ENCODE measurements around the gene ADAMTSL1. TPM values are rescaled to one million over a fixed set of nuclear protein-coding genes. Genes with fewer than 3 reads are reported as not detected.
A peak's percentile ranks its signal among the peaks of the same experiment; 100 is the strongest.

The ADAMTSL1 gene
- total and polyA plus RNA-seq, 2 of the 8 experiments (the other 6 are each of a cell fraction or from before 2014, with no cell fraction given) = 0.84 to 1.1 TPM

DNA sequence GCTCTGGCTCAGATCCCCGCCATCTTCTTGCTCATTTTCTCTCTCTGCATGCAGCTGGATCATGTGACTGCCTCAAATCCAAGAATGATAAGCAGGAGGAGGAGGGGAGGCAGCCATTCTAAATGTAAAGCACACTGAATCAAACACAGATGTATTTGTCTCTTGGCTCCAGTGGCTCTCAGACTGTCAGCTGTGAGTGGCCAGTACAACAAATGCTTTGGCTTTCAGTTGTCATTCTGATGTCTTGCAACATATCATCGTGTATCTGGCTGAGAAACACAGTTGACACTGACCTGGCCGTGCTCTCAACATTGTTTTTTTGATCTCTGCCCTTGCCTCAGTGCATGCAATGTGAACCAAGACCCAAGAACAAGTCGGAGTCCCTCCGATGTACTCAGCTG, 233.1 kb downstream of the ADAMTSL1 start:
- CTCF ChIA-PET (ENCODE audit: partially characterized antibody) = interaction anchor here (1.7 kb wide), 1 partner anchor 13 kb away, joined by 5 read pairs; no protein-coding TSS in a partner anchor
- no peak for TF ChIP-seq SUZ12 (IDR thresholded peaks at IDR 0.05; ENCODE audit: low read length)
- TF ChIP-seq SP4 (IDR thresholded peaks at IDR 0.05; ENCODE audit: low read length) = no peak
- TF ChIP-seq RBBP5 (IDR thresholded peaks at IDR 0.05; ENCODE audit: borderline replicate concordance, low read depth, low read length) = no peak
- TF ChIP-seq, protein P1, sequence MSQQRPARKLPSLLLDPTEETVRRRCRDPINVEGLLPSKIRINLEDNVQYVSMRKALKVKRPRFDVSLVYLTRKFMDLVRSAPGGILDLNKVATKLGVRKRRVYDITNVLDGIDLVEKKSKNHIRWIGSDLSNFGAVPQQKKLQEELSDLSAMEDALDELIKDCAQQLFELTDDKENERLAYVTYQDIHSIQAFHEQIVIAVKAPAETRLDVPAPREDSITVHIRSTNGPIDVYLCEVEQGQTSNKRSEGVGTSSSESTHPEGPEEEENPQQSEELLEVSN (IDR thresholded peaks at IDR 0.05) = no peak
- TF ChIP-seq CTBP2 (IDR thresholded peaks at IDR 0.05; ENCODE audit: borderline replicate concordance, insufficient read depth, insufficient read length, low read length) = no peak
- no peak for TF ChIP-seq TEAD4 (IDR thresholded peaks at IDR 0.05; ENCODE audit: low read depth, low read length)
- TF ChIP-seq SIX5 (IDR thresholded peaks at IDR 0.05; ENCODE audit: low read depth, low read length) = no peak
- TF ChIP-seq CEBPB (IDR thresholded peaks at IDR 0.05; ENCODE audit: low read depth, low read length) = no peak
- TF ChIP-seq JUND (IDR thresholded peaks at IDR 0.05; ENCODE audit: low read length) = no peak
- TF ChIP-seq KDM1A (IDR thresholded peaks at IDR 0.05; ENCODE audit: borderline replicate concordance, low read length) = no peak
- TF ChIP-seq NANOG (IDR thresholded peaks at IDR 0.05; ENCODE audit: insufficient read depth, low read depth, low read length, poor library complexity, severe bottlenecking) = no peak
- TF ChIP-seq NRF1 (IDR thresholded peaks at IDR 0.05; ENCODE audit: low read depth, low read length) = no peak
- TF ChIP-seq SP1 (IDR thresholded peaks at IDR 0.05; ENCODE audit: low read depth, low read length) = no peak
- no peak for TF ChIP-seq RNF2 (IDR thresholded peaks at IDR 0.05; ENCODE audit: borderline replicate concordance, low read depth, low read length, missing control alignments, poor library complexity, severe bottlenecking)

More for the DNA sequence above, 233.1 kb downstream of the ADAMTSL1 start:
- no peak overlapping the region for H3K9ac ChIP-seq (replicated peaks in 1 of 4; ENCODE audit: extremely low read depth in 1 of 4, low read depth in 3 of 4, low read length in 3 of 4)
- DNase-seq (ENCODE audit: low read depth in 1 of 2, low spot score in 2 of 2) = no peak
- H3K79me2 ChIP-seq (ENCODE audit: control insufficient read depth in 1 of 2, insufficient read depth in 2 of 2, low read length in 2 of 2) = no peaks in the 10 kb centered on the region
- no peak overlapping the region for H2BK5ac ChIP-seq (ENCODE audit: low read depth, low read length)
- no peak overlapping the region for H2BK15ac ChIP-seq (ENCODE audit: low read length)
- H3K4me2 ChIP-seq (ENCODE audit: insufficient read depth in 1 of 2, low read depth in 2 of 2, low read length in 2 of 2) = no peak overlapping the region
- no peak overlapping the region for H2AK5ac ChIP-seq (ENCODE audit: low read depth, low read length)
- no peak overlapping the region for H4K91ac ChIP-seq (replicated peaks; ENCODE audit: insufficient read length, low read length)
- no peak overlapping the region; the same call in 1 of the 2 replicates for H2AFZ ChIP-seq (ENCODE audit: low read length)
- no peak overlapping the region for H3K18ac ChIP-seq (ENCODE audit: extremely low read depth, low read length)
- no peak overlapping the region for H2BK120ac ChIP-seq (replicated peaks; ENCODE audit: low read depth, low read length)
- H3K79me1 ChIP-seq (ENCODE audit: low read depth, low read length) = no peaks in the 10 kb centered on the region
- no peak overlapping the region for H2BK12ac ChIP-seq (ENCODE audit: low read depth, low read length)
- no peak overlapping the region for H3K23ac ChIP-seq (ENCODE audit: insufficient read length)
- no peaks in the 10 kb centered on the region for H4K20me1 ChIP-seq (replicated peaks in 1 of 2; ENCODE audit: control insufficient read depth in 1 of 2, insufficient read depth in 2 of 2, low read length in 2 of 2)
- H3K14ac ChIP-seq (ENCODE audit: insufficient read length) = no peak overlapping the region
- no peaks in the 10 kb centered on the region for H3K27me3 ChIP-seq (replicated peaks in 1 of 4; ENCODE audit: control insufficient read depth in 3 of 4, extremely low read depth in 1 of 4, insufficient read depth in 3 of 4, low read length in 3 of 4)
- WGBS, 2 experiments (ENCODE audit: extremely low coverage in 1 of 2, insufficient coverage in 1 of 2, insufficient read length in 1 of 2, insufficient replicate concordance in 2 of 2, low coverage in 1 of 2, low lambda C conversion rate in 2 of 2, missing lambda C conversion rate in 1 of 2) = 92% methylated on average over 5 of the region's 5 CpGs; no CpG with 5 or more reads in 1 of the 2 experiments
- peak overlapping the region; percentile 35; the same call in 1 of the 2 replicates for H4K8ac ChIP-seq (ENCODE audit: extremely low read depth, insufficient read depth, low read length)
- H3K23me2 ChIP-seq (ENCODE audit: low read depth, low read length) = no peaks in the 10 kb centered on the region
- POLR2A ChIA-PET (ENCODE audit: partially characterized antibody) = no interaction called here
- no peaks in the 10 kb centered on the region for H3K36me3 ChIP-seq (ENCODE audit: control insufficient read depth in 2 of 4, insufficient read depth in 4 of 4, low read length in 3 of 4)
- H4K5ac ChIP-seq (ENCODE audit: insufficient read length, low read depth, low read length) = no peak overlapping the region
- H3K27ac ChIP-seq (ENCODE audit: low read depth, low read length) = no peak overlapping the region
- FAIRE-seq = no peak
- H3K56ac ChIP-seq (replicated peaks; ENCODE audit: insufficient read length, low read depth, low read length) = no peak overlapping the region
- no peak overlapping the region for H3K4me3 ChIP-seq (ENCODE audit: extremely low read depth in 1 of 4, insufficient read depth in 2 of 4, low read depth in 3 of 4, low read length in 4 of 4)
- no peaks in the 10 kb centered on the region for H3K4me1 ChIP-seq (replicated peaks in 1 of 4; ENCODE audit: control insufficient read depth in 3 of 4, insufficient read depth in 4 of 4, low read length in 3 of 4)
- H3K4ac ChIP-seq (replicated peaks; ENCODE audit: insufficient read length, low read depth, low read length) = no peak overlapping the region
- peaks cover 6 to 7% of the 10 kb centered on the region in 2 experiments; a peak in 3 of 4 replicates for H3K9me3 ChIP-seq (ENCODE audit: insufficient read depth in 2 of 2, low read depth in 1 of 2, low read length in 1 of 2)
- H2BK20ac ChIP-seq (ENCODE audit: low read length) = no peak overlapping the region

All from H1 (cell line).